Measurements from ENCODE around the gene TMTC1.

Gene TMTC1

GRCh38 chr12:29744365-29744764, 39.4 kb downstream of the TMTC1 start:
- TF ChIP-seq CREB1 (IDR thresholded peaks at IDR 0.05; ENCODE audit: low read depth) (no peak), CEBPB (IDR thresholded peaks at IDR 0.05) (no peak), YY1 (IDR thresholded peaks at IDR 0.05; ENCODE audit: low read depth) (no peak), EGR1 (IDR thresholded peaks at IDR 0.05) (no peak), TEAD4 (IDR thresholded peaks at IDR 0.05) (no peak), FOXM1 (IDR thresholded peaks at IDR 0.05; ENCODE audit: borderline replicate concordance, low read depth) (no peak), EP300 (IDR thresholded peaks at IDR 0.05; ENCODE audit: borderline replicate concordance) (no peak), MAX (IDR thresholded peaks at IDR 0.05) (no peak), USF1 (IDR thresholded peaks at IDR 0.05) (no peak), NFIC (IDR thresholded peaks at IDR 0.05) (no peak), TAF1 (IDR thresholded peaks at IDR 0.05; ENCODE audit: low read depth) (no peak), REST (IDR thresholded peaks at IDR 0.05; ENCODE audit: low read depth) (no peak), RAD21 (IDR thresholded peaks at IDR 0.05; ENCODE audit: low read depth) (no peak), ZBTB7A (IDR thresholded peaks at IDR 0.05; ENCODE audit: low read depth) (no peak), TCF12 (IDR thresholded peaks at IDR 0.05; ENCODE audit: low read depth) (no peak)

- TF ChIP-seq TEAD4 (IDR thresholded peaks at IDR 0.05): 0 out of 2 replicates have a peak, but pooled peaks have one; percentile 36
- no peak for TF ChIP-seq NFIC (IDR thresholded peaks at IDR 0.05)
Observed at GRCh38 chr12:29743801-29744200, 39.9 kb downstream of the TMTC1 start.

GRCh38 chr12:29743077-29743476, 40.7 kb downstream of the TMTC1 start:
- peak; percentile 65 for TF ChIP-seq CEBPB (IDR thresholded peaks at IDR 0.05)
- no peak for TF ChIP-seq YY1 (IDR thresholded peaks at IDR 0.05; ENCODE audit: low read depth)

- TF ChIP-seq CEBPB (IDR thresholded peaks at IDR 0.05) (no peak), TEAD4 (IDR thresholded peaks at IDR 0.05) (no peak), EP300 (IDR thresholded peaks at IDR 0.05; ENCODE audit: borderline replicate concordance) (no peak), USF1 (IDR thresholded peaks at IDR 0.05) (no peak), TCF12 (IDR thresholded peaks at IDR 0.05; ENCODE audit: low read depth) (no peak), NFIC (IDR thresholded peaks at IDR 0.05) (no peak), MAX (IDR thresholded peaks at IDR 0.05) (no peak), ZBTB7A (IDR thresholded peaks at IDR 0.05; ENCODE audit: low read depth) (no peak), REST (IDR thresholded peaks at IDR 0.05; ENCODE audit: low read depth) (no peak)
Observed at GRCh38 chr12:29742646-29743045, 41.1 kb downstream of the TMTC1 start.

GRCh38 chr12:29741342-29742241, 42.1 kb downstream of the TMTC1 start:
- TF ChIP-seq TCF12 (IDR thresholded peaks at IDR 0.05; ENCODE audit: low read depth) (no peak), CEBPB (IDR thresholded peaks at IDR 0.05) (peak; percentile 79)

- TF ChIP-seq CEBPB (IDR thresholded peaks at IDR 0.05) (no peak), TAF1 (IDR thresholded peaks at IDR 0.05; ENCODE audit: low read depth) (no peak)
Observed at GRCh38 chr12:29739279-29739991, 44.3 kb downstream of the TMTC1 start.
